ENCODE data around the gene TENT4A.

The TENT4A gene

DNA sequence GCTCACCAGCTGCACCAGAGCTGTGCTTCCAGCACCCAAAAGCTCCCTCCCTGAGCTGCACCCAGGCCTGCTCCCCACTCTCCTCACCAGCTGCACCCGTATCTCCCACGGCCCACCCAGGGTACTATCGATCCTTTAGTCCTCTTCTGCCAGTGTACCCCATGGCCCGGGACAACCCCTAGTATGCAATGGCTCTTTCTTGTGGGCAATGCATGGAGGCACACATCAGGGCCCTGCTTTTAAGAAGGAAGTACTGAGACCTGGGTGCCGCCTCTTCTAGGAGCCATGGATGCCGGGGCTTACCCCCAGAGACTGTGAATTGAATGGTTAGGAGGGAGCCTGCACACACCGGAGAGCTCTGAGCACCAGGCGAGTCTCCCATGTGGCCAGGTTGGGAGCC is 49.5 kb downstream of the TENT4A start:
- H3K4me3 ChIP-seq (ENCODE audit: low read length in 2 of 2), result no peak overlapping the region
- H3K18ac ChIP-seq (ENCODE audit: low read length), result no peak overlapping the region
- no peaks in the 10 kb centered on the region for H3K27me3 ChIP-seq (ENCODE audit: control insufficient read depth in 3 of 3, insufficient read depth in 3 of 3, low read depth in 1 of 3, low read length in 3 of 3)
- H2AFZ ChIP-seq (ENCODE audit: low read length), result no peak overlapping the region
- DNase-seq (ENCODE audit: low spot score), result no peak
- H2BK5ac ChIP-seq (ENCODE audit: low read length), result peak overlapping the region; percentile 79
- no peak overlapping the region for H3K9ac ChIP-seq (ENCODE audit: low read depth, low read length, poor library complexity)
- H2AK5ac ChIP-seq (ENCODE audit: low read depth, low read length), result no peak overlapping the region
- H3K36me3 ChIP-seq (replicated peaks in 1 of 2; ENCODE audit: control insufficient read depth in 2 of 2, insufficient read depth in 2 of 2, low read length in 2 of 2), result peaks cover 0 to 13% of the 10 kb centered on the region in 2 donors
- no peak overlapping the region for H3K4me2 ChIP-seq (ENCODE audit: insufficient read depth, low read length, poor library complexity, severe bottlenecking)
- H4K8ac ChIP-seq (ENCODE audit: low read depth, low read length), result no peak overlapping the region
- H3K79me1 ChIP-seq (ENCODE audit: low read depth, low read length), result peaks cover 3% of the 10 kb centered on the region
- H3K27ac ChIP-seq (replicated peaks; ENCODE audit: low read length), result no peak overlapping the region
- peaks cover 0 to 6% of the 10 kb centered on the region in 2 donors for H3K4me1 ChIP-seq (ENCODE audit: control insufficient read depth in 2 of 2, insufficient read depth in 1 of 2, low read depth in 1 of 2, low read length in 2 of 2)
- H2BK120ac ChIP-seq (ENCODE audit: low read depth, low read length), result no peak overlapping the region
- H3K14ac ChIP-seq (ENCODE audit: low read length), result peak overlapping the region; percentile 98
- H2BK12ac ChIP-seq (ENCODE audit: low read length), result no peak overlapping the region
- whole genome bisulfite sequencing, 2 donors (ENCODE audit: extremely low coverage in 2 of 2, insufficient read length in 2 of 2, insufficient replicate concordance in 1 of 2), result no CpG with 5 or more reads among the region's 8 CpGs
- H4K91ac ChIP-seq (ENCODE audit: low read depth, low read length, poor library complexity), result no peak overlapping the region
- H3K23ac ChIP-seq (ENCODE audit: low read depth, low read length, poor library complexity), result peak overlapping the region; percentile 73
- H3K4ac ChIP-seq (ENCODE audit: low read length), result no peak overlapping the region
- peaks cover 0 to 2% of the 10 kb centered on the region in 2 donors for H3K9me3 ChIP-seq (replicated peaks in 1 of 2; ENCODE audit: control insufficient read depth in 2 of 2, insufficient read depth in 1 of 2, low read depth in 1 of 2, low read length in 2 of 2)
- H2BK15ac ChIP-seq (ENCODE audit: low read length), result no peak overlapping the region

- Histone ChIP-seq H2BK120ac (ENCODE audit: low read depth, low read length) (no peak overlapping the region), H3K4ac (ENCODE audit: low read length) (no peak overlapping the region), H3K27ac (replicated peaks; ENCODE audit: low read length) (no peak overlapping the region), H2AK5ac (ENCODE audit: low read depth, low read length) (peak overlapping the region; percentile 68), H3K4me3 (ENCODE audit: low read length in 2 of 2) (no peak overlapping the region), H3K36me3 (replicated peaks in 1 of 2; ENCODE audit: control insufficient read depth in 2 of 2, insufficient read depth in 2 of 2, low read length in 2 of 2) (peaks cover 0 to 9% of the 10 kb centered on the region in 2 donors), H2BK5ac (ENCODE audit: low read length) (no peak overlapping the region), H2BK15ac (ENCODE audit: low read length) (no peak overlapping the region), H3K4me1 (ENCODE audit: control insufficient read depth in 2 of 2, insufficient read depth in 1 of 2, low read depth in 1 of 2, low read length in 2 of 2) (peaks cover 0 to 6% of the 10 kb centered on the region in 2 donors), H3K27me3 (ENCODE audit: control insufficient read depth in 3 of 3, insufficient read depth in 3 of 3, low read depth in 1 of 3, low read length in 3 of 3) (no peaks in the 10 kb centered on the region), H3K14ac (ENCODE audit: low read length) (no peak overlapping the region), H3K9ac (ENCODE audit: low read depth, low read length, poor library complexity) (no peak overlapping the region), H3K23ac (ENCODE audit: low read depth, low read length, poor library complexity) (no peak overlapping the region), H3K18ac (ENCODE audit: low read length) (no peak overlapping the region), H2AFZ (ENCODE audit: low read length) (no peak overlapping the region), H3K79me1 (ENCODE audit: low read depth, low read length) (peaks cover 3% of the 10 kb centered on the region), H3K9me3 (replicated peaks in 1 of 2; ENCODE audit: control insufficient read depth in 2 of 2, insufficient read depth in 1 of 2, low read depth in 1 of 2, low read length in 2 of 2) (peaks cover 0 to 2% of the 10 kb centered on the region in 2 donors), H4K91ac (ENCODE audit: low read depth, low read length, poor library complexity) (no peak overlapping the region), H4K8ac (ENCODE audit: low read depth, low read length) (no peak overlapping the region), H2BK12ac (ENCODE audit: low read length) (no peak overlapping the region), H3K4me2 (ENCODE audit: insufficient read depth, low read length, poor library complexity, severe bottlenecking) (no peak overlapping the region)
- no CpG with 5 or more reads among the region's 12 CpGs for WGBS, 2 donors (ENCODE audit: extremely low coverage in 2 of 2, insufficient read length in 2 of 2, insufficient replicate concordance in 1 of 2)
- DNase-seq (ENCODE audit: low spot score), result no peak
These were observed 50.0 kb downstream of the TENT4A start for GRCh38 chr5:6763191-6763590.

- Histone ChIP-seq H3K14ac (ENCODE audit: low read length) (peak overlapping the region; percentile 43), H2BK15ac (ENCODE audit: low read length) (peak overlapping the region; percentile 84), H4K91ac (ENCODE audit: low read depth, low read length, poor library complexity) (no peak overlapping the region), H3K4me1 (ENCODE audit: control insufficient read depth in 2 of 2, insufficient read depth in 1 of 2, low read depth in 1 of 2, low read length in 2 of 2) (peaks cover 0 to 6% of the 10 kb centered on the region in 2 donors), H2BK12ac (ENCODE audit: low read length) (no peak overlapping the region), H3K4ac (ENCODE audit: low read length) (peak overlapping the region; percentile 93), H3K9me3 (replicated peaks in 1 of 2; ENCODE audit: control insufficient read depth in 2 of 2, insufficient read depth in 1 of 2, low read depth in 1 of 2, low read length in 2 of 2) (peaks cover 0 to 2% of the 10 kb centered on the region in 2 donors), H4K8ac (ENCODE audit: low read depth, low read length) (no peak overlapping the region), H2AK5ac (ENCODE audit: low read depth, low read length) (peak overlapping the region; percentile 71), H3K9ac (ENCODE audit: low read depth, low read length, poor library complexity) (peak overlapping the region; percentile 53), H3K18ac (ENCODE audit: low read length) (peak overlapping the region; percentile 88), H3K79me1 (ENCODE audit: low read depth, low read length) (no peaks in the 10 kb centered on the region), H3K36me3 (replicated peaks in 1 of 2; ENCODE audit: control insufficient read depth in 2 of 2, insufficient read depth in 2 of 2, low read length in 2 of 2) (no peaks in the 10 kb centered on the region), H3K4me2 (ENCODE audit: insufficient read depth, low read length, poor library complexity, severe bottlenecking) (no peak overlapping the region), H2BK120ac (ENCODE audit: low read depth, low read length) (peak overlapping the region; percentile 66), H3K4me3 (ENCODE audit: low read length in 2 of 2) (no peak overlapping the region), H2AFZ (ENCODE audit: low read length) (peak overlapping the region; percentile 94), H3K27ac (replicated peaks; ENCODE audit: low read length) (no peak overlapping the region), H3K27me3 (ENCODE audit: control insufficient read depth in 3 of 3, insufficient read depth in 3 of 3, low read depth in 1 of 3, low read length in 3 of 3) (no peaks in the 10 kb centered on the region), H2BK5ac (ENCODE audit: low read length) (peak overlapping the region; percentile 66), H3K23ac (ENCODE audit: low read depth, low read length, poor library complexity) (peak overlapping the region; percentile 67)
- no CpG with 5 or more reads among the region's 22 CpGs for WGBS, 2 donors (ENCODE audit: extremely low coverage in 2 of 2, insufficient read length in 2 of 2, insufficient replicate concordance in 1 of 2)
- DNase-seq (ENCODE audit: low spot score), result peak; percentile 72
These were observed 52.6 kb downstream of the TENT4A start for GRCh38 chr5:6765612-6766525.

DNA sequence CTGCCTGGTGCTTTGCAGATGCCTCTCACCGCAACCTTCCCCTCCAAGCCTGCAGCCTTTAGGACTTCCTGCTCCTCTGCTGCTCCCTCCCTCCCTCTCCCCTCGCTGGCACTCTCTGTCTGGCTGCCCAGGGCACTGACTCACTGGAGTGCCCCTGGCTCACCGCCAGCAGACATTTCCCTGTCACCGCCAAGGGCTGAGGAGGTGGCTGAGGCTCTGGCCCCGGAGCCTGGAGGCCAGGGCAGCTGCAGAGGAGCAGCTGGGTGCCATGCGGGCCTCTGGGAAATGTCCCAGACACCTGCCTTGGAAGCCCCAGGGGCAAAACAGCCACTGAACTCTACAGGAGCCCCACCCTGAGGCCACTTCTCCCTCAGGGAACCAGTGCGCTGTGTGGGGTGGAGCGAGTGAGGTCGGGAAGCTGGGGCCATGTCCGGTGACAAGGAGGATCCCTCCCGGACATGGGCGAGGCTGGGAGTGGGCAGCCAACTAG is 53.4 kb downstream of the TENT4A start:
- H3K36me3 ChIP-seq (replicated peaks in 1 of 2; ENCODE audit: control insufficient read depth in 2 of 2, insufficient read depth in 2 of 2, low read length in 2 of 2), result no peaks in the 10 kb centered on the region
- peak overlapping the region; percentile 93 for H3K4ac ChIP-seq (ENCODE audit: low read length)
- H3K9ac ChIP-seq (ENCODE audit: low read depth, low read length, poor library complexity), result no peak overlapping the region
- H2BK5ac ChIP-seq (ENCODE audit: low read length), result peak overlapping the region; percentile 66
- H3K4me1 ChIP-seq (ENCODE audit: control insufficient read depth in 2 of 2, insufficient read depth in 1 of 2, low read depth in 1 of 2, low read length in 2 of 2), result peaks cover 0 to 6% of the 10 kb centered on the region in 2 donors
- H4K8ac ChIP-seq (ENCODE audit: low read depth, low read length), result no peak overlapping the region
- H3K4me3 ChIP-seq (ENCODE audit: low read length in 2 of 2), result no peak overlapping the region
- peaks cover 2% of the 10 kb centered on the region for H3K79me1 ChIP-seq (ENCODE audit: low read depth, low read length)
- WGBS, 2 donors (ENCODE audit: extremely low coverage in 2 of 2, insufficient read length in 2 of 2, insufficient replicate concordance in 1 of 2), result no CpG with 5 or more reads among the region's 12 CpGs
- H3K4me2 ChIP-seq (ENCODE audit: insufficient read depth, low read length, poor library complexity, severe bottlenecking), result no peak overlapping the region
- DNase-seq (ENCODE audit: low spot score), result no peak
- peak overlapping the region; percentile 43 for H3K14ac ChIP-seq (ENCODE audit: low read length)
- no peaks in the 10 kb centered on the region for H3K27me3 ChIP-seq (ENCODE audit: control insufficient read depth in 3 of 3, insufficient read depth in 3 of 3, low read depth in 1 of 3, low read length in 3 of 3)
- peak overlapping the region; percentile 66 for H2BK120ac ChIP-seq (ENCODE audit: low read depth, low read length)
- H3K18ac ChIP-seq (ENCODE audit: low read length), result peak overlapping the region; percentile 68
- peak overlapping the region; percentile 45 for H3K23ac ChIP-seq (ENCODE audit: low read depth, low read length, poor library complexity)
- H2BK15ac ChIP-seq (ENCODE audit: low read length), result peak overlapping the region; percentile 84
- H2AFZ ChIP-seq (ENCODE audit: low read length), result no peak overlapping the region
- H2AK5ac ChIP-seq (ENCODE audit: low read depth, low read length), result peak overlapping the region; percentile 71
- H2BK12ac ChIP-seq (ENCODE audit: low read length), result no peak overlapping the region
- H3K27ac ChIP-seq (replicated peaks; ENCODE audit: low read length), result no peak overlapping the region
- H3K9me3 ChIP-seq (replicated peaks in 1 of 2; ENCODE audit: control insufficient read depth in 2 of 2, insufficient read depth in 1 of 2, low read depth in 1 of 2, low read length in 2 of 2), result no peaks in the 10 kb centered on the region
- no peak overlapping the region for H4K91ac ChIP-seq (ENCODE audit: low read depth, low read length, poor library complexity)
